ENCODE measurements around the gene ZNF644. TPM values are rescaled to one million over a fixed set of nuclear protein-coding genes. Genes with fewer than 3 reads are reported as not detected.

The ZNF644 gene
- total RNA-seq, 4 donors from 2014 or later = 59.9 to 106 (median 71.3) TPM

DNA sequence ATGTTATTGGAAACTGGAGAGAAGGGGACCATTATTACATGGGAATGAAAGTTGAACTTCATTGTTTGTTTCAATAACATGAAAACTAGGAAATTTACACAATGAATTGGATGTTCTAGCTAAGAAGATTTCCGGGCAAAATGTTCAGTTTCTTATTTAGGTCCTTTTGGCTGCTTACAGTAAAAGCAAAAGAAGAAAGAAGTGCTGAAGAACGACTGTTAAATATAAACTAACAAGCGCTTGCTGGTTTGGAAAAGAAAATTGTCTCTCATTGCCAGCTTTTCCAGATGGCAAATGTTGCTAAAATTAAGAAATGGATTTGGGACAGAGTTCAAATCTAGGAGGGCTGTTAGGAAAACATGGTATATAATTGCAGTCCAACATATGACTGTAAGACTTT is 139.6 kb downstream of the ZNF644 start:
- TF ChIP-seq, protein P1, sequence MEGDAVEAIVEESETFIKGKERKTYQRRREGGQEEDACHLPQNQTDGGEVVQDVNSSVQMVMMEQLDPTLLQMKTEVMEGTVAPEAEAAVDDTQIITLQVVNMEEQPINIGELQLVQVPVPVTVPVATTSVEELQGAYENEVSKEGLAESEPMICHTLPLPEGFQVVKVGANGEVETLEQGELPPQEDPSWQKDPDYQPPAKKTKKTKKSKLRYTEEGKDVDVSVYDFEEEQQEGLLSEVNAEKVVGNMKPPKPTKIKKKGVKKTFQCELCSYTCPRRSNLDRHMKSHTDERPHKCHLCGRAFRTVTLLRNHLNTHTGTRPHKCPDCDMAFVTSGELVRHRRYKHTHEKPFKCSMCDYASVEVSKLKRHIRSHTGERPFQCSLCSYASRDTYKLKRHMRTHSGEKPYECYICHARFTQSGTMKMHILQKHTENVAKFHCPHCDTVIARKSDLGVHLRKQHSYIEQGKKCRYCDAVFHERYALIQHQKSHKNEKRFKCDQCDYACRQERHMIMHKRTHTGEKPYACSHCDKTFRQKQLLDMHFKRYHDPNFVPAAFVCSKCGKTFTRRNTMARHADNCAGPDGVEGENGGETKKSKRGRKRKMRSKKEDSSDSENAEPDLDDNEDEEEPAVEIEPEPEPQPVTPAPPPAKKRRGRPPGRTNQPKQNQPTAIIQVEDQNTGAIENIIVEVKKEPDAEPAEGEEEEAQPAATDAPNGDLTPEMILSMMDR (IDR thresholded peaks at IDR 0.05; ENCODE audit: low read depth) = no peak

DNA sequence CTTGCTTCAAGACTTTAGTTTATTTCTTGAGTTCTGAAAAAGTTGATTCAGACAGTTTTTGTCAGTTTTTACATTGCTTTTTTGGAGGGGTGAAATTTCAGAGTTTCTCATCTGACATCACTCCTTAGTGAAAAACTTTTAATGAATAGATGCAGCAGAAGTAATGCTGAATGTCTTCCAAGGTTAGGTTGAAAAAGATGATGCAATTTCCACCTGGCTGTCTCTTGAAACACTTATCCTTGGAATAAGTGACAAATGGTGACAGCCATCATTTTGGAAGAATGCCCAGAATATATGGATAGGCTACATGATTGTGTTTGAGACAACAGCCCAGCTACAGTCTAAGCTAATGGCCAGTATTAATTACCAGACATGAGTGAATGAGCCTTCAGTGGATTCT is 140.8 kb downstream of the ZNF644 start:
- TF ChIP-seq, protein P1 (IDR thresholded peaks at IDR 0.05; ENCODE audit: low read depth) = no peak

DNA sequence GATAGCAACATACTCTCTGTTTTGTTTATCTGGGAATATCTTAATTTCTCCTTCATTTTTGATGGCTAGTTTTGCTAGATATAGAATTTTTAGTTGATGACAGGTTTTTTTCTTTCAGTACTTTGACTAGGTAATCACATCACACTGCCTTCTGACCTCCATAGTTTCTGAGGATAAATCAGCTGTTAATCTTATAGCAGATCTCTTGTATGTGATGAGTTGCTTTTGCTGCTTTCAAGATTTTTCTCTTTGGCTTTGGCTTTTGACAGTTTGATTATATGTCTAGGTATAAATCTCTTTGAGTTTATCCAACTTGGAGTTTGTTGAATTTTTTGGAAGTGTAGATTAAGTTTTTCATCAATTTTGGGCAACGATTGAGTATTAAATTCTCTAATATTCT is 142.6 kb downstream of the ZNF644 start:
- TF ChIP-seq, protein P1 (IDR thresholded peaks at IDR 0.05; ENCODE audit: low read depth) = no peak

DNA sequence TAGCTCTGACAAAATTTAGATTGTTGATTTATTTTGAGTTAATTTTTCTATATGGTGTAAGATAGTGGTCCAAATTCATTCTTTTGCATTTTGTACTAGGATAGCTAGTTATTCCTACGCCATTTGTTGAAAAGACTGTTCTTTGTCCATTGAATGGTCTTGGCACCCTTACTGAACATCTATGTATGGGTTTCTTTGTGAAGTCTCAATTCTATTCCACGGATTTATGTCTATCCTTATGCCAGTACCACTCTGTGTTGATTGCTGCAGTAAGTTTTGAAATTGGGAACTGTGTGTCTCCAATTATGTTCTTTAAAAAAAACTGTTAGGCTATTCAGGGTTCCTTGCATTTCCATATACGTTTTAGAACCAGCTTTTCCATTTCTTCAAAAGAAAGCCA is 145.7 kb downstream of the ZNF644 start:
- TF ChIP-seq, protein P1 (IDR thresholded peaks at IDR 0.05; ENCODE audit: low read depth) = no peak
